K562 (cell line): ENCODE results near the gene SPANXB1. TPM values are rescaled to one million over a fixed set of nuclear protein-coding genes. Genes with fewer than 3 reads are reported as not detected.
A peak's percentile ranks its signal among the peaks of the same experiment; 100 is the strongest.
"Not testable (repeated sequence)": the region's sequence is repeated elsewhere in the genome, so short reads cannot be mapped to it uniquely, and the experiment has no call there.

Experiments used
- ATAC-seq: fragments of 200-7000 bp; cut with Tn5 transposase; 3 replicates; pipeline ENCODE4 v1.9.1; 2020; ENCODE audit warnings: moderate library complexity
- BruUV-seq: library from RNA; stranded (reverse); fragments of 400-500 nt; replicated peaks from 2 replicates; lab custom pipeline; 2021; lab: Mats Ljungman, UMichigan
- CTCF ChIA-PET: fragments of 300-600 bp; formaldehyde crosslinking; extraction: SDS; loops from one replicate; lab custom pipeline; 2021; ENCODE audit warnings: low intra/inter-chr PET ratio; lab: Yijun Ruan, JAX
- POLR2A ChIA-PET: fragments of 300-600, 350-650 bp; sonication (Branson Sonifier 250); formaldehyde crosslinking; extraction: SDS; loops from one replicate; lab custom pipeline; 2021; ENCODE audit warnings: antibody characterized with exemption, inconsistent platforms; lab: Yijun Ruan, JAX
- DNase-seq, 4 experiments: peaks; one replicate each; pipeline versions ENCODE4 v3.0.0 to v3.0.0-alpha.2; 2011 to 2018; ENCODE audit warnings: low spot score in 3 of 4, mixed read lengths in 3 of 4; ENCODE audit errors: extremely low read depth in 1 of 4
- FAIRE-seq: peaks from 2 replicates; lab custom pipeline; 2011; peaks lifted over from hg19 to GRCh38; lab: Jason Lieb, UNC
- H2AFZ ChIP-seq: 2 replicates; pipeline ENCODE4 v1.6.0; 2011; ENCODE audit warnings: low read depth, low read length, control low read depth, inconsistent platforms
- H3K27ac ChIP-seq: fragments of 200-600 bp; 3 replicates; pipeline ENCODE4 v1.8.0; 2011; ENCODE audit warnings: low read depth, mild to moderate bottlenecking, control low read depth, inconsistent platforms, low read length, moderate library complexity, mixed read lengths; ENCODE audit errors: extremely low read depth
- H3K27me3 ChIP-seq, 2 experiments: fragments of 300-600 bp in 1 of 2; 2 replicates in 1 of 2; 3 replicates in 1 of 2; pipeline versions ENCODE4 v1.6.0 to v1.8.0; 2011; ENCODE audit warnings: inconsistent platforms in 2 of 2, low read length in 2 of 2, mild to moderate bottlenecking in 1 of 2, mixed read lengths in 1 of 2, moderate library complexity in 1 of 2; ENCODE audit not compliant: control insufficient read depth in 2 of 2, insufficient read depth in 2 of 2
- H3K36me3 ChIP-seq: fragments of 300-600 bp; 3 replicates; pipeline ENCODE4 v1.8.0; 2011; ENCODE audit warnings: mild to moderate bottlenecking, low read length, inconsistent platforms; ENCODE audit not compliant: control insufficient read depth, insufficient read depth
- H3K4me1 ChIP-seq, 2 experiments: fragments of 200-600 bp in 1 of 2; replicated peaks in 1 of 2; 2 replicates in 1 of 2; 3 replicates in 1 of 2; pipeline versions ENCODE4 v1.5.1 to v1.8.0; 2011; ENCODE audit warnings: inconsistent platforms in 2 of 2, low read length in 2 of 2, mild to moderate bottlenecking in 1 of 2, mixed read lengths in 1 of 2, moderate library complexity in 1 of 2; ENCODE audit not compliant: control insufficient read depth in 2 of 2, insufficient read depth in 2 of 2
- H3K4me2 ChIP-seq: 2 replicates; pipeline ENCODE4 v1.6.1; 2011; ENCODE audit warnings: low read length, control low read depth, inconsistent platforms, mixed read lengths; ENCODE audit not compliant: insufficient read depth
- H3K4me3 ChIP-seq: fragments of 200-600 bp; sonication (generic), shearing (Covaris generic); 2 replicates; pipeline ENCODE4 v1.5.1; 2016; ENCODE audit warnings: control low read depth, inconsistent platforms
- H3K79me2 ChIP-seq: fragments of 200-600 bp; 3 replicates; pipeline ENCODE4 v1.8.0; 2011; ENCODE audit warnings: low read length, inconsistent platforms; ENCODE audit not compliant: control insufficient read depth, insufficient read depth
- H3K9ac ChIP-seq, 2 experiments: 2 replicates each; pipeline versions ENCODE4 v1.6.0 to v1.6.1; 2011; ENCODE audit warnings: low read depth in 2 of 2, low read length in 2 of 2, control low read depth in 1 of 2, inconsistent platforms in 1 of 2, mild to moderate bottlenecking in 1 of 2, mixed read lengths in 1 of 2; ENCODE audit not compliant: insufficient read depth in 1 of 2
- H3K9me1 ChIP-seq: one replicate; pipeline ENCODE4 v1.6.0; 2011; ENCODE audit warnings: inconsistent platforms, mild to moderate bottlenecking, low read length, moderate library complexity; ENCODE audit not compliant: control insufficient read depth, insufficient read depth
- H3K9me3 ChIP-seq: replicated peaks from 2 replicates; pipeline ENCODE4 v1.5.1; 2011; ENCODE audit warnings: low read depth, low read length, inconsistent platforms; ENCODE audit not compliant: control insufficient read depth, insufficient read depth
- H4K20me1 ChIP-seq: replicated peaks from 2 replicates; pipeline ENCODE4 v1.6.1; 2011; ENCODE audit warnings: low read length, inconsistent platforms, mixed read lengths; ENCODE audit not compliant: control insufficient read depth, insufficient read depth
- WGBS: fragments of 100-300 bp; shearing (Covaris generic); methylation state at CpG from one replicate; pipeline ENCODE4 v1.1.6; 2016; ENCODE audit warnings: low coverage, mixed read lengths; ENCODE audit not compliant: insufficient coverage; ENCODE audit errors: missing lambda C conversion rate; 5-methylcytosine and 5-hydroxymethylcytosine counted together
- in situ Hi-C: fragments of 300-500 bp; cut with MboI; formaldehyde crosslinking; loops from 4 replicates; pipeline ENCODE4 v1.15.0; 2018; ENCODE audit warnings: inconsistent platforms, mixed read lengths
- intact Hi-C: fragments of 100-400 bp; cut with micrococcal nuclease; formaldehyde crosslinking; loops from 2 replicates; pipeline ENCODE4 v1.14.2; 2022
- polyA plus RNA-seq, 8 experiments: library from polyadenylated mRNA; depleted of rRNA in 4 of 8; stranded (reverse) in 5 of 8; unstranded in 3 of 8; fragments of >200 nt; fragmentation: Nextera tagmentation in 2 of 8; fragmentation: Illumina TruSeq in 1 of 8; extraction: Ambion mirVana in 2 of 8; extraction: Trizol in 1 of 8; gene quantifications; 2 replicates each; pipeline versions ENCODE4 v1.2.1 to v1.2.3, GENCODE V29; 2011 to 2014; ENCODE audit warnings: inconsistent platforms in 1 of 8, missing spikeins in 1 of 8
- total RNA-seq, 7 experiments: library from RNA; depleted of rRNA in 6 of 7; stranded (reverse); fragments of >200 nt in 6 of 7; fragmentation: Illumina TruSeq in 2 of 7; extraction: Trizol in 2 of 7; gene quantifications; 2 replicates each; pipeline versions ENCODE4 v1.2.1 to v1.2.3, GENCODE V29; 2011 to 2021; ENCODE audit warnings: low replicate concordance in 1 of 7

The SPANXB1 gene
- total and polyA plus RNA-seq, 9 of the 15 experiments (the other 6 are each of a cell fraction or from before 2014, with no cell fraction given): 0.70 to 1.1 (median 0.84) TPM; not detected in 5

DNA sequence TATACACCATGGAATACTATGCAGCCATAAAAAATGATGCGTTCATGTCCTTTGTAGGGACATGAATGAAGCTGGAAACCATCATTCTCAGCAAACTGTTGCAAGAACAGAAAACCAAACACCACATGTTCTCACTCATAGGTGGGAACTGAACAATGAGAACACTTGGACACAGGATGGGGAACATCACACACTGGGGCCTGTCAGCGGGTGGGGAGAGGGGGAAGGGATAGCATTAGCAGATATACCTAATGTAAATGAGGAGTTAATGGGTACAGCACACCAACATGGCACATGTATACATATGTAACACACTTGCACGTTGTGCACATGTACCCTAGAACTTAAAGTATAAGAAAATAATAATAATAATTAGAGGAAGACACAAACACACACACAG is 47.5 kb downstream of the SPANXB1 start:
- intact Hi-C loops: not testable (repeated sequence)

DNA sequence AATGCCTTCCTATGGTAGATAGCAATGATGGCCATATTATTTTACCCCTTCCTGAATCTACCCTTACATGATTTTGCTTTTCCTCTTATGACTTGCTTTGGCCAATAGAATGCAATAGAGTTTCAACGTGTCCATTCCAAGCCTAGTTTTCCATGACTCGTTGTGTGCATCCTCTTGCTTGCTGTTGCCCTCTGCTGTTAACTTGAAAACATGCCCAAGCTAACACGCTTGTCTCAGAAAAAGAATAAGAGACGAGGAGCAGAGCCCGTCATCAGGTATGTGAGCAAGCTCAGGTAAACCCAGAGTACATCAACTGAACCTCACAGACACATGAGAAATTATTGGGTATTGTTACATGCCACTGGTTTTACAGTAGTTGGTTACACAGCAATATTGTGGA is 49.7 kb downstream of the SPANXB1 start:
- H3K4me3 ChIP-seq, H3K9ac ChIP-seq, H4K20me1 ChIP-seq, BruUV-seq, H3K79me2 ChIP-seq, H3K27ac ChIP-seq, H3K4me2 ChIP-seq, H3K27me3 ChIP-seq, intact Hi-C loops, CTCF ChIA-PET, H3K4me1 ChIP-seq, FAIRE-seq, POLR2A ChIA-PET, ATAC-seq, H2AFZ ChIP-seq, H3K9me3 ChIP-seq, H3K9me1 ChIP-seq, in situ Hi-C loops, H3K36me3 ChIP-seq: not testable (repeated sequence)
- DNase-seq: peak in 1 of 4 experiments; percentile 2
- WGBS: 0% methylated on average over 3 of the region's 5 CpGs

More for the DNA sequence above, 47.5 kb downstream of the SPANXB1 start:
- H3K4me1 ChIP-seq, DNase-seq, POLR2A ChIA-PET, H2AFZ ChIP-seq, H3K9ac ChIP-seq, H3K9me1 ChIP-seq, FAIRE-seq, H3K36me3 ChIP-seq, CTCF ChIA-PET, in situ Hi-C loops, BruUV-seq, H3K9me3 ChIP-seq, H3K79me2 ChIP-seq, H4K20me1 ChIP-seq, H3K4me2 ChIP-seq, H3K27me3 ChIP-seq, H3K4me3 ChIP-seq, H3K27ac ChIP-seq, ATAC-seq: not testable (repeated sequence)
- 0% methylated on average over 3 of the region's 3 CpGs for WGBS

Other genes starting within 250 kb of the SPANXB1 start
- gene LDOC1, start 174.5 kb downstream of the SPANXB1 start, total RNA-seq (2014; rRNA removed): 0.61 and 0.73 TPM in 2 replicates
- not detected in 2 replicates for gene LDOC1, start 174.5 kb downstream of the SPANXB1 start, total RNA-seq (2014; rRNA removed; fragmentation: Illumina TruSeq; extraction: Trizol)
- 0.64 and 0.65 TPM in 2 replicates for gene LDOC1, start 174.5 kb downstream of the SPANXB1 start, total RNA-seq (2015; rRNA removed; fragmentation: Illumina TruSeq; extraction: Trizol)
- gene LDOC1, start 174.5 kb downstream of the SPANXB1 start, total RNA-seq (2021): 2.2 and 2.4 TPM in 2 replicates
- gene LDOC1, start 174.5 kb downstream of the SPANXB1 start, polyA plus RNA-seq (2011; rRNA removed): not detected in 2 replicates
- 2.1 and 3.4 TPM in 2 replicates for gene LDOC1, start 174.5 kb downstream of the SPANXB1 start, polyA plus RNA-seq (2014; fragmentation: Illumina TruSeq; extraction: Trizol)
- gene LDOC1, start 174.5 kb downstream of the SPANXB1 start, polyA plus RNA-seq (2014; fragmentation: Nextera tagmentation; extraction: Ambion mirVana): 1 to 10 TPM in 1 of 2 experiments, under 1 TPM in 1; 0.83 to 1.1 TPM
- gene LDOC1, start 174.5 kb downstream of the SPANXB1 start, polyA plus RNA-seq (2014; rRNA removed): 0.45 and 0.95 TPM in 2 replicates
- gene SPANXC, start 239.9 kb downstream of the SPANXB1 start, total RNA-seq (2014; rRNA removed): not detected in 2 replicates
- not detected in 2 replicates for gene SPANXC, start 239.9 kb downstream of the SPANXB1 start, total RNA-seq (2014; rRNA removed; fragmentation: Illumina TruSeq; extraction: Trizol)
- gene SPANXC, start 239.9 kb downstream of the SPANXB1 start, total RNA-seq (2015; rRNA removed; fragmentation: Illumina TruSeq; extraction: Trizol): not detected in 2 replicates
- gene SPANXC, start 239.9 kb downstream of the SPANXB1 start, total RNA-seq (2021): not detected in 2 replicates
- gene SPANXC, start 239.9 kb downstream of the SPANXB1 start, polyA plus RNA-seq (2011; rRNA removed): not detected in 2 replicates
- gene SPANXC, start 239.9 kb downstream of the SPANXB1 start, polyA plus RNA-seq (2014; fragmentation: Illumina TruSeq; extraction: Trizol): not detected in 2 replicates
- not detected for gene SPANXC, start 239.9 kb downstream of the SPANXB1 start, polyA plus RNA-seq (2014; fragmentation: Nextera tagmentation; extraction: Ambion mirVana)
- not detected in 2 replicates for gene SPANXC, start 239.9 kb downstream of the SPANXB1 start, polyA plus RNA-seq (2014; rRNA removed)